BE2C (cell line): ENCODE results near the gene KCNH6.

Experiments used
- DNase-seq: peaks from one replicate; pipeline ENCODE4 v3.0.0-alpha.2; 2020
- H3K27me3 ChIP-seq: fragments of 250-450 bp; sonication (Bioruptor Pico); 2 replicates; pipeline ENCODE4 v1.5.1; 2020; ENCODE audit warnings: mild to moderate bottlenecking
- H3K36me3 ChIP-seq: fragments of 250-450 bp; sonication (Bioruptor Pico); 2 replicates; pipeline ENCODE4 v1.5.1; 2020; ENCODE audit warnings: mild to moderate bottlenecking
- H3K4me1 ChIP-seq: fragments of 250-450 bp; sonication (Bioruptor Pico); 2 replicates; pipeline ENCODE4 v1.5.1; 2020
- H3K4me3 ChIP-seq: 2 replicates; pipeline ENCODE4 v1.5.1; 2011; ENCODE audit warnings: low read depth, low read length
- H3K9me3 ChIP-seq: fragments of 250-450 bp; sonication (Bioruptor Pico); 2 replicates; pipeline ENCODE4 v1.5.1; 2020
- TF ChIP-seq, protein P1 (sequence below): IDR thresholded peaks from 2 replicates; pipeline ENCODE4 v1.5.1; 2012; ENCODE audit warnings: mild to moderate bottlenecking, low read depth, low read length

Gene KCNH6

DNA sequence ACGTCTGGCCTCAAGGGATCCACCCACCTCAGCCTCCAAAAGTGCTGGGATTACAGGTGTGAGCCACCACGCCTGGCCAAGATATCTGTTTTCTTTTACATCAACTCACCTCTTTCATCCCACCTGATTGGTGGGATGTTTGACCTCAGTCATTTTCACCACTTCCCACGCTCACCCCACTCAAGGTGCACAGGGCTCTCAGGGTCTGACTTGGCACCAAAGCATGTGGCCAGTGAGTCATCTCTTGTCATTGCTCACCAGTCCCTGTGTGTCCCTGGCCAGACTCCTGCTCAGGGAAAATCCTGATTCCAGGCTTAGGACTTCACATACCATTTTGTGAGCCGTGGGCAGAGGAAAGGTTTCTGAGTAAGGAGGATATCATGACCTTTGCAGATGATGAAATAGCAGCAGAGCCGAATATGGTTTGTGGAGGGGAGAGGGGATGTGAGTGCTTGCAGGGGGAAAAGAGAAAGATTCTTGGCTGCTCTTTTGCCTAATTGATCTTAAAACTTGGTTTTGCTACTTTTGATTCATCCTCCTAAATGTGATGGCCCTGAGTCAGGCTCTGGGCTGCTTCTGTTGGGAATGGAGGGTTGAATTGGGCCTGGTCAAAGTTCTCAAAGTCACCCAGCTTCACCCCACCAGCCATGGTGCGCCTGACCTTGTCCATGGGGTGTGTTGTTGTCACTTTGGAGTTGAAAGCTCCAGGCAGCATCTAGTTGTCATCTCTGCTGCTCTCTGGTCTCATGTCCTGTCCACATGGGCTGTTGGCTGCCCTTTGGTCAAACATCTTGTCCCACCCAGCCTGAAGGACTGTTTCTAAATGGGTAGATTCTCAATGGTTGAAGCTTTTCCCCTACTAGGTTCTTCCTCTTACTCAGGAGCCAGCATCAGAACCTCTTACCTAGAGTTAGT lies 6.0 kb upstream of the KCNH6 start:
- Histone ChIP-seq H3K4me3 (no peak overlapping the region), H3K4me1 (no peaks in the 10 kb centered on the region; the same call in 1 of the 2 replicates), H3K27me3 (no peaks in the 10 kb centered on the region), H3K36me3 (no peaks in the 10 kb centered on the region), H3K9me3 (no peaks in the 10 kb centered on the region)
- TF ChIP-seq, protein P1, sequence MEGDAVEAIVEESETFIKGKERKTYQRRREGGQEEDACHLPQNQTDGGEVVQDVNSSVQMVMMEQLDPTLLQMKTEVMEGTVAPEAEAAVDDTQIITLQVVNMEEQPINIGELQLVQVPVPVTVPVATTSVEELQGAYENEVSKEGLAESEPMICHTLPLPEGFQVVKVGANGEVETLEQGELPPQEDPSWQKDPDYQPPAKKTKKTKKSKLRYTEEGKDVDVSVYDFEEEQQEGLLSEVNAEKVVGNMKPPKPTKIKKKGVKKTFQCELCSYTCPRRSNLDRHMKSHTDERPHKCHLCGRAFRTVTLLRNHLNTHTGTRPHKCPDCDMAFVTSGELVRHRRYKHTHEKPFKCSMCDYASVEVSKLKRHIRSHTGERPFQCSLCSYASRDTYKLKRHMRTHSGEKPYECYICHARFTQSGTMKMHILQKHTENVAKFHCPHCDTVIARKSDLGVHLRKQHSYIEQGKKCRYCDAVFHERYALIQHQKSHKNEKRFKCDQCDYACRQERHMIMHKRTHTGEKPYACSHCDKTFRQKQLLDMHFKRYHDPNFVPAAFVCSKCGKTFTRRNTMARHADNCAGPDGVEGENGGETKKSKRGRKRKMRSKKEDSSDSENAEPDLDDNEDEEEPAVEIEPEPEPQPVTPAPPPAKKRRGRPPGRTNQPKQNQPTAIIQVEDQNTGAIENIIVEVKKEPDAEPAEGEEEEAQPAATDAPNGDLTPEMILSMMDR: no peak
- DNase-seq: no peak

DNA sequence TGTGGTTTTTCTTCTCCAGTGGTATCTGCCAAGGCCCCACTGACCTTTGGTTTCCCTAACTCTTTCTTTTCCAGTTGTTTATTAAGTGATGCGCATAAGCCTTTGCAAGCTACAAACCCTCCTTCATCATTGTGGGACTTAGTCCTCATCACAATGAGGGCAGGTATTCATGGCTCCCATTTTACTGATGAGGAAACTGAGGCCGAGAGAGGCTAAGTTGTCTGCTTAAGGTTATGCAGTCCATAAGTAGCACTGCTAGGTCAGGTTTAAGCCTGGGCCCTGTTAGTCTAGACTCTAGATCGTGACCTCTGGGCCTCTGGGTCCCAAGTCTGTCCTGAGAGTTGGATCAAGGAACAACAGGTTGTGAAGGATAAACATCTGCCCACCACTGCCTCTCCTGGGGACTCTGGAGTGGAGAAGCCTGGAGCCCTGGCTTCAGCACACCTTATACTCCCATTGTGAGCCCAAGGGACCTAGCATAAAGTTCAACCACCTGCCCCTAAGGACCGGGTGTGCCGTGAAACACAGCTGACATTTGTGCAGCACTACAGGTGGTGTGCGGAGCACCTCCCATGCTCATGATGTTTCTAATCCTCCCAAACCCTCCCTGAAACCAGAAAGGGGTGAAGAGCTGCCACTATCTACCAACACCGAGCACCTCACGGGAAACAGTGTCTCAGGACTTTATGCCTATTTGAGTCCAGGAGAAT lies 5.2 kb upstream of the KCNH6 start:
- DNase-seq: no peak
- H3K9me3 ChIP-seq: no peaks in the 10 kb centered on the region
- H3K36me3 ChIP-seq: no peaks in the 10 kb centered on the region
- no peak overlapping the region for H3K4me3 ChIP-seq
- TF ChIP-seq, protein P1: no peak
- H3K27me3 ChIP-seq: no peaks in the 10 kb centered on the region
- no peaks in the 10 kb centered on the region; the same call in 1 of the 2 replicates for H3K4me1 ChIP-seq

DNA sequence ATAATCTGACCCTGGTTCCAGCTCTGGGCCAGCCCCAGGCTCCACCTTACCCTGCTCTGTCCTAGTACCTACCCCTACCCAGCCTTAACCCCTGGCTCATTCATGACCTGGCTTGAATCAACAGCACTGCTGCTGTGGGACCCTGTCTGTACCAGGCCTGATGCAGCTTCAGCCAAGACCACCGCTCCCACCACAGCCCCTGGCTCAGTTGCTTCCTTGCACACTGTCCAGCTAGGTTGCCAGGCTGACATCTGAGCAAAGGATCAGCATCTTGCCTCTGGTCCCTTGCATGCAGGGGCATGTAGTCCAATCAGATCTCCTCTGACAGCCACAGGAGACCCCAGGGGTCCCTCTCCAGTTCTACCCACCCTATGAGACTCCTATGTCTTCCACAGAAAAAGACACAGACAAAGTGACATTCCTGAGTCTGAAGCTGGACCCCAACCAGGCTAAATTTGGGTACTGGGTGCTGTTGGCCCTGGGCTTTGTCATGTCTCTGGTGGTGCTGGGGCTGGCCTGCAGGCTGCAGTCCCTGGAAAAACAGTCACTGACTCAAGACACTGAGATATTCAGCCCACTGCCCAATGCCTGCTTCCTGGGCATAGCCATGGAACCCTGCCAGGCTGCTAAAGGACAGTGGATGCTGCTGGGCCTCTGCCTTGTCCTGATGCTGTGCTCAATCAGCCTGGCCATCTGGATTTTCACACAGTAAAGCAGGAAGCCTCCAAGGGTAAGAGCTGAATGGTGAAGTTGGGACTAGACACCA lies 3.9 kb upstream of the KCNH6 start:
- Histone ChIP-seq H3K4me3 (no peak overlapping the region), H3K9me3 (no peaks in the 10 kb centered on the region), H3K4me1 (no peaks in the 10 kb centered on the region; the same call in none of the 2 replicates), H3K27me3 (no peaks in the 10 kb centered on the region), H3K36me3 (no peaks in the 10 kb centered on the region)
- TF ChIP-seq, protein P1: no peak
- no peak for DNase-seq

DNA sequence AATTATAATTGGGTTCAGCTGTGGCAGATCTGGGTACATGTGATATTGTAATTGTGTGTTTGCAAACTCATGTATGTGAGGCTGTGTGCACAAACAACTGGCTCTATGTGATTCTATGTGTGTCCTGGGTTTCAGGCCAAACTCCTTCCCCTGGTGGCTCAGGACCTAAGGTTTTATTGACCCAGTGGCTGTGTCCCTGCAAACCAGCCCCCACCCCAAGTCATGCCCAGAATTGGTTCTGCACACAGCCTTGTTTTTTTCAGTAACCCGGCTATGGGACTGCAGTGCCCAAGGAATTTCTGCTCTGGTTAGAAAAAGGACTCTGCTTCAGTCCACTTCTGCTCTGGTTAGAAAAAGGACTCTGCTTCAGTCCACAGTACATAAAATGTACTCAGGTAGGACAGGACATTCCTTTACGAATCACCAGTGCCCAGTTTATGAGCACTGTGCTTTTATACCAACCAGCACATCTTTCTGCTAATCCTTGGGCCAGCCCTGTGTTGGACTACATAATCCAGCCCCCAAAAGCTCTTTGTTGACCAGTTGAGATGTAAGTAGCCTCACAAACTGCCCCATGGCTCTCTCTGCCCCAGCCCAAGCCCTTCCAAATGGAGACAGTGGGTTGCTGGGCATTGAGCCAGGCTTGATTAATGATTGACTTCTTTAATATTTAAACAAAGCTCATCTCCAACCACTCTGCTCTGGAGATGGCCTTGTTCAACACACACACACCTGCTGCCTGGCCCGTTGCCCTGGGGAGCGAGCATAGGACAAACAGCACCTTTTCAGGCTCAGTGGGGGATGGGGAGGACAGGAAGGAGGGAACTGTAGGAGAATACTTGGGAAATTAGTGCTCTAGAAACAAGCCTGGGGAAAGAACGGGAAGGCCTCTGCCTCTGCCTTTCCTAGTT lies 2.9 kb upstream of the KCNH6 start:
- Histone ChIP-seq H3K36me3 (no peaks in the 10 kb centered on the region), H3K4me1 (no peaks in the 10 kb centered on the region; the same call in none of the 2 replicates), H3K4me3 (no peak overlapping the region), H3K9me3 (no peaks in the 10 kb centered on the region), H3K27me3 (no peaks in the 10 kb centered on the region)
- TF ChIP-seq, protein P1: no peak
- no peak for DNase-seq

DNA sequence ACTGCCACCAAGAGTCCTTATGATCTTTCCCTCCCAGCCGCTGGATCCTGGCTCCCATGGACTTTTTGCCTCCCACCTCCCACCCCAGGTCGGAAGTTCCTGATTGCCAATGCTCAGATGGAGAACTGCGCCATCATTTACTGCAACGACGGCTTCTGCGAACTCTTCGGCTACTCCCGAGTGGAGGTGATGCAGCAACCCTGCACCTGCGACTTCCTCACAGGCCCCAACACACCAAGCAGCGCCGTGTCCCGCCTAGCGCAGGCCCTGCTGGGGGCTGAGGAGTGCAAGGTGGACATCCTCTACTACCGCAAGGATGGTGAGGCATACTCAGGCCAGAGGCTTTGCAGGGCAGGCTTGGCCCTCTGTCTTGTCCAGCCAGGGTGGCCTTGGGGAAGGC lies 893 bp downstream of the KCNH6 start:
- no peaks in the 10 kb centered on the region for H3K9me3 ChIP-seq
- H3K4me1 ChIP-seq: no peaks in the 10 kb centered on the region; the same call in 1 of the 2 replicates
- no peaks in the 10 kb centered on the region for H3K36me3 ChIP-seq
- H3K27me3 ChIP-seq: no peaks in the 10 kb centered on the region
- no peak overlapping the region for H3K4me3 ChIP-seq
- TF ChIP-seq, protein P1: no peak
- DNase-seq: no peak
